ENCODE data around the gene FRMPD1.

The FRMPD1 gene

GRCh38 chr9:37752642-37753488 is 102.1 kb downstream of the FRMPD1 start:
- Histone ChIP-seq H3K27me3 (ENCODE audit: insufficient read depth, poor library complexity, severe bottlenecking) (no peaks in the 10 kb centered on the region), H3K27ac (replicated peaks) (peak overlapping the region; percentile 85), H3K4me3 (replicated peaks; ENCODE audit: insufficient read depth, low read length) (peak overlapping the region; percentile 85)
- DNase-seq (ENCODE audit: low read depth in 1 of 2, low spot score in 1 of 2), result no peak
- TF ChIP-seq SPI1 (IDR thresholded peaks at IDR 0.05; ENCODE audit: borderline replicate concordance, low read depth), result no peak
- TF ChIP-seq POLR2AphosphoS5 (IDR thresholded peaks at IDR 0.05; ENCODE audit: low read depth), result no peak
- no peak for TF ChIP-seq REST (IDR thresholded peaks at IDR 0.05; ENCODE audit: insufficient replicate concordance, low read depth)
- no peak for TF ChIP-seq CTCF (IDR thresholded peaks at IDR 0.05; ENCODE audit: insufficient read depth, low read length)
- no peak for TF ChIP-seq GABPA (IDR thresholded peaks at IDR 0.05; ENCODE audit: low read depth)

GRCh38 chr9:37753489-37754190 is 102.9 kb downstream of the FRMPD1 start, which contains the start of gene TRMT10B:
TSS of gene TRMT10B (plus strand) at chr9:37753805. CDS start at chr9:37761932, 8,127 bp downstream.
- peak within 1 kb of the TSS; percentile 85 for H3K4me3 ChIP-seq (replicated peaks; ENCODE audit: insufficient read depth, low read length)
- DNase-seq (ENCODE audit: low read depth in 1 of 2, low spot score in 1 of 2), result peak; percentile 69 to 77
- H3K27ac ChIP-seq (replicated peaks), result peak within 1 kb of the TSS; percentile 85

GRCh38 chr9:37758747-37759146 is 108.0 kb downstream of the FRMPD1 start:
- H3K27me3 ChIP-seq (ENCODE audit: insufficient read depth, poor library complexity, severe bottlenecking), result no peaks in the 10 kb centered on the region
- no peak overlapping the region for H3K4me3 ChIP-seq (replicated peaks; ENCODE audit: insufficient read depth, low read length)
- H3K27ac ChIP-seq (replicated peaks), result no peak overlapping the region
- TF ChIP-seq SPI1 (IDR thresholded peaks at IDR 0.05; ENCODE audit: borderline replicate concordance, low read depth) (no peak), CTCF (IDR thresholded peaks at IDR 0.05; ENCODE audit: insufficient read depth, low read length) (no peak), POLR2AphosphoS5 (IDR thresholded peaks at IDR 0.05; ENCODE audit: low read depth) (no peak), GABPA (IDR thresholded peaks at IDR 0.05; ENCODE audit: low read depth) (no peak), REST (IDR thresholded peaks at IDR 0.05; ENCODE audit: insufficient replicate concordance, low read depth) (no peak)
- DNase-seq (ENCODE audit: low read depth in 1 of 2, low spot score in 1 of 2), result no peak

More at GRCh38 chr9:37753489-37754190, 102.9 kb downstream of the FRMPD1 start, which contains the start of gene TRMT10B:
- H3K27me3 ChIP-seq (ENCODE audit: insufficient read depth, poor library complexity, severe bottlenecking), result no peaks in the 10 kb centered on the region
- peak; percentile 55; the same call in 1 of the 2 replicates for TF ChIP-seq GABPA (IDR thresholded peaks at IDR 0.05; ENCODE audit: low read depth)
- no peak for TF ChIP-seq CTCF (IDR thresholded peaks at IDR 0.05; ENCODE audit: insufficient read depth, low read length)
- peak; percentile 48; the same call in 1 of the 2 replicates for TF ChIP-seq POLR2AphosphoS5 (IDR thresholded peaks at IDR 0.05; ENCODE audit: low read depth)

Data from HL-60 (cell line).